H9 (cell line): Measurements from ENCODE around the gene PPARG. TPM values are rescaled to one million over a fixed set of nuclear protein-coding genes. Genes with fewer than 3 reads are reported as not detected.

Experiments used
- DNase-seq: peaks from one replicate; pipeline ENCODE4 v3.0.0-alpha.2; 2017
- H2AFZ ChIP-seq: one replicate; pipeline ENCODE4 v1.6.1; 2013; ENCODE audit warnings: mild to moderate bottlenecking, low read length, control low read depth, moderate library complexity
- H2AK5ac ChIP-seq: 2 replicates; pipeline ENCODE4 v1.6.1; 2013; ENCODE audit warnings: low read length, control low read depth, mixed read lengths; ENCODE audit not compliant: insufficient read length
- H2BK120ac ChIP-seq: one replicate; pipeline ENCODE4 v1.6.1; 2013; ENCODE audit warnings: low read depth, mild to moderate bottlenecking, low read length, control low read depth, inconsistent platforms; ENCODE audit not compliant: poor library complexity, severe bottlenecking
- H2BK12ac ChIP-seq: 2 replicates; pipeline ENCODE4 v1.6.1; 2013; ENCODE audit warnings: low read length, control low read depth, mixed read lengths, low read depth; ENCODE audit not compliant: insufficient read length
- H2BK15ac ChIP-seq: 2 replicates; pipeline ENCODE4 v1.6.1; 2013; ENCODE audit warnings: low read depth, low read length, control low read depth
- H2BK20ac ChIP-seq: one replicate; pipeline ENCODE4 v1.6.1; 2013; ENCODE audit warnings: low read depth, mild to moderate bottlenecking, low read length, control low read depth, inconsistent platforms; ENCODE audit not compliant: poor library complexity, severe bottlenecking
- H2BK5ac ChIP-seq: 2 replicates; pipeline ENCODE4 v1.6.1; 2013; ENCODE audit warnings: low read length, control low read depth, mixed read lengths; ENCODE audit not compliant: insufficient read length
- H3K14ac ChIP-seq: 2 replicates; pipeline ENCODE4 v1.6.1; 2013; ENCODE audit warnings: low read length, control low read depth; ENCODE audit not compliant: insufficient read depth
- H3K18ac ChIP-seq: 2 replicates; pipeline ENCODE4 v1.6.1; 2013; ENCODE audit warnings: low read depth, mild to moderate bottlenecking, mixed read lengths, low read length, control low read depth; ENCODE audit not compliant: insufficient read length
- H3K23ac ChIP-seq: 2 replicates; pipeline ENCODE4 v1.6.1; 2013; ENCODE audit warnings: low read length, control low read depth, mixed read lengths, low read depth; ENCODE audit not compliant: insufficient read length
- H3K23me2 ChIP-seq: 2 replicates; pipeline ENCODE4 v1.6.1; 2013; ENCODE audit warnings: low read depth, mild to moderate bottlenecking, mixed read lengths, low read length, control low read depth; ENCODE audit not compliant: insufficient read length, poor library complexity, severe bottlenecking
- H3K27ac ChIP-seq: 2 replicates; pipeline ENCODE4 v1.5.1; 2013; ENCODE audit warnings: low read length, control low read depth, mixed read lengths, low read depth; ENCODE audit not compliant: insufficient read length
- H3K27me3 ChIP-seq: 2 replicates; pipeline ENCODE4 v1.6.1; 2013; ENCODE audit warnings: low read length, control low read depth, inconsistent platforms; ENCODE audit not compliant: insufficient read depth
- H3K4ac ChIP-seq: 2 replicates; pipeline ENCODE4 v1.6.1; 2013; ENCODE audit warnings: low read depth, mild to moderate bottlenecking, control low read depth, inconsistent platforms, low read length, moderate library complexity
- H3K4me1 ChIP-seq: 2 replicates; pipeline ENCODE4 v1.6.1; 2013; ENCODE audit warnings: low read length, control low read depth, inconsistent platforms; ENCODE audit not compliant: insufficient read depth
- H3K4me2 ChIP-seq: 2 replicates; pipeline ENCODE4 v1.6.1; 2013; ENCODE audit warnings: low read length, control low read depth, mixed read lengths; ENCODE audit not compliant: insufficient read length, insufficient read depth
- H3K56ac ChIP-seq: 2 replicates; pipeline ENCODE4 v1.6.1; 2013; ENCODE audit warnings: low read depth, mild to moderate bottlenecking, mixed read lengths, low read length, control low read depth; ENCODE audit not compliant: insufficient read length
- H3K79me1 ChIP-seq: 2 replicates; pipeline ENCODE4 v1.6.1; 2013; ENCODE audit warnings: low read depth, mild to moderate bottlenecking, moderate library complexity, low read length, control low read depth, inconsistent platforms; ENCODE audit not compliant: insufficient read depth, poor library complexity, severe bottlenecking
- H3K79me2 ChIP-seq: 2 replicates; pipeline ENCODE4 v1.6.1; 2013; ENCODE audit warnings: low read length, control low read depth, inconsistent platforms; ENCODE audit not compliant: insufficient read depth
- H3K9ac ChIP-seq: 2 replicates; pipeline ENCODE4 v1.6.1; 2013; ENCODE audit warnings: low read length, control low read depth, mixed read lengths; ENCODE audit not compliant: insufficient read length; ENCODE audit errors: extremely low read depth
- H3K9me3 ChIP-seq: one replicate; pipeline ENCODE4 v1.6.1; 2013; ENCODE audit warnings: low read depth, low read length, inconsistent platforms; ENCODE audit not compliant: control insufficient read depth
- H3T11ph ChIP-seq: one replicate; pipeline ENCODE4 v1.6.1; 2013; ENCODE audit warnings: mild to moderate bottlenecking, low read length, control low read depth, inconsistent platforms
- H4K20me1 ChIP-seq: one replicate; pipeline ENCODE4 v1.6.1; 2013; ENCODE audit not compliant: control insufficient read depth, insufficient read length, insufficient read depth
- H4K5ac ChIP-seq: 2 replicates; pipeline ENCODE4 v1.6.1; 2013; ENCODE audit warnings: low read depth, mild to moderate bottlenecking, mixed read lengths, low read length, control low read depth; ENCODE audit not compliant: insufficient read length
- H4K8ac ChIP-seq: replicated peaks from 2 replicates; pipeline ENCODE4 v1.6.1; 2013; ENCODE audit warnings: low read length, control low read depth, mixed read lengths, low read depth; ENCODE audit not compliant: insufficient read length
- H4K91ac ChIP-seq: 2 replicates; pipeline ENCODE4 v1.6.1; 2013; ENCODE audit warnings: low read depth, mild to moderate bottlenecking, moderate library complexity, mixed read lengths, low read length, control low read depth; ENCODE audit not compliant: insufficient read length
- H3K27ac Mint-ChIP-seq, 3 experiments: 2 replicates in 2 of 3; 3 replicates in 1 of 3; pipeline ENCODE4 v1.8.0; 2020 to 2021; ENCODE audit warnings: mixed read lengths in 3 of 3, mild to moderate bottlenecking in 1 of 3, moderate library complexity in 1 of 3
- H3K27me3 Mint-ChIP-seq: 2 replicates; pipeline ENCODE4 v1.8.0; 2021; ENCODE audit warnings: low read depth, mild to moderate bottlenecking, moderate library complexity, mixed read lengths
- H3K36me3 Mint-ChIP-seq, 3 experiments: 2 replicates in 2 of 3; 3 replicates in 1 of 3; pipeline ENCODE4 v1.8.0; 2020 to 2021; ENCODE audit warnings: low read depth in 3 of 3, mixed read lengths in 3 of 3; ENCODE audit not compliant: insufficient read depth in 1 of 3
- H3K4me1 Mint-ChIP-seq, 2 experiments: 2 replicates each; pipeline ENCODE4 v1.8.0; 2020; ENCODE audit warnings: mixed read lengths in 2 of 2
- H3K4me3 Mint-ChIP-seq, 2 experiments: 2 replicates in 1 of 2; 3 replicates in 1 of 2; pipeline ENCODE4 v1.8.0; 2020 to 2021; ENCODE audit warnings: mild to moderate bottlenecking in 2 of 2, mixed read lengths in 2 of 2, moderate library complexity in 1 of 2
- H3K9me3 Mint-ChIP-seq, 2 experiments: 2 replicates in 1 of 2; 3 replicates in 1 of 2; pipeline ENCODE4 v1.8.0; 2020; ENCODE audit warnings: mild to moderate bottlenecking in 2 of 2, mixed read lengths in 2 of 2, moderate library complexity in 1 of 2
- CTCF ChIP-seq: fragments of 200-600 bp; sonication (generic); conservative IDR thresholded peaks from 3 replicates; pipeline ENCODE4 v1.8.0; 2021; ENCODE audit warnings: antibody characterized with exemption, mild to moderate bottlenecking
- WGBS: extraction: QIAGEN DNeasy Blood & Tissue Kit; methylation state at CpG from one replicate; pipeline ENCODE4 v1.1.7; 2013; ENCODE audit warnings: missing lambda C conversion rate, low lambda C conversion rate, mixed read lengths; ENCODE audit not compliant: insufficient read length; ENCODE audit errors: extremely low coverage; 5-methylcytosine and 5-hydroxymethylcytosine counted together
- total RNA-seq: library from RNA; stranded (reverse); gene quantifications from 2 replicates; pipeline ENCODE4 v1.2.1, GENCODE V29; 2021

The PPARG gene
- total RNA-seq, 1 experiment from 2014 or later = 0.42 TPM

DNA sequence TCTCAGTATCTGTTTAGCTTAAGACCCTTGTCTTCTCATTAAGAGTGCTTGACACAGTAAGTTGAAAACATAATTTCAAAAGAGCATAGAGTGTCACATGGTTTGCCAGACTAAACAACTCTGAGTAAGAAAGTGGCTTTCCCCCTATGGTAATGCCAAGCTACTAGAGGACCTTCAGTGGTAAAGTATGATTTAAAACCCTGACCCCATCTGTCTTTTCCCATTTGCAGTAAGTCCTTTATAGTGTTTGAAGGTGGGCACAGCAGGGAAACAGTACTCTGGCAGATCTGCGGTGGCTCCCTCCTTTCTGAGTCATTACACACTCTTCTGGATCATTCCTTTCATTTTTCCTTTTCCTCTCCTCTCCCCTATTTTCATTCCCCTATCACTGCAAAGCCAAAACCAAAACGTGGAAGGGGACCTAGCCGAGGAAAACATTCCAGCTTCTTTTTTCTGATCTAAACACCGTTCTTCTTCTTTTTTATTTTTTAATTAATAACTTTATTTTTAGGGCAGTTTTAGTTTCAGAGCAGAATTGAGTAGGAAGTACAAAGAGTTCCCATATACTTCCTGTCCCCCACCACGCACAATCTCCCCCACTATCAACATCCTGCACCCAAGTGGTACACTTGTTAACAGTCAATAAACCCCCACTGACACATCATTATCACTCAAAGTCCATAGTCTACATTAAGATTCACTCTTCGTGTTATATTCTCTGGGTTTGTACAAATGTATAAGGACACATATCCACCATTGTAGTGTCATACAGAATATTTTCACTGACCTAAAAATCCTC is 74.7 kb downstream of the PPARG start:
- Histone ChIP-seq H3K79me2 (no peaks in the 10 kb centered on the region), H3K27ac (no peak overlapping the region), H4K20me1 (no peaks in the 10 kb centered on the region), H3K79me1 (no peaks in the 10 kb centered on the region), H2BK5ac (no peak overlapping the region), H3K9ac (no peak overlapping the region), H3K23me2 (no peaks in the 10 kb centered on the region), H2BK20ac (no peak overlapping the region), H4K8ac (no peak overlapping the region), H3K4me1 (no peaks in the 10 kb centered on the region), H2BK15ac (no peak overlapping the region), H3K18ac (no peak overlapping the region), H2BK12ac (no peak overlapping the region), H2BK120ac (no peak overlapping the region), H3K27me3 (no peaks in the 10 kb centered on the region), H2AK5ac (no peak overlapping the region), H3K4me2 (no peak overlapping the region), H2AFZ (no peak overlapping the region), H3K56ac (no peak overlapping the region), H3K14ac (no peak overlapping the region), H4K5ac (no peak overlapping the region), H3K4ac (no peak overlapping the region), H4K91ac (no peak overlapping the region), H3T11ph (no peak overlapping the region), H3K23ac (no peak overlapping the region), H3K9me3 (no peaks in the 10 kb centered on the region)
- no peak for DNase-seq
- H3K9me3 Mint-ChIP-seq = peaks cover 4 to 8% of the 10 kb centered on the region in 2 experiments; a peak in 3 of 5 replicates
- no peaks in the 10 kb centered on the region for H3K4me1 Mint-ChIP-seq
- TF ChIP-seq CTCF = no peak
- H3K36me3 Mint-ChIP-seq = peaks cover 0 to 6% (median 0%) of the 10 kb centered on the region in 3 experiments; a peak in 1 of 7 replicates
- H3K4me3 Mint-ChIP-seq = no peak overlapping the region
- no peaks in the 10 kb centered on the region for H3K27me3 Mint-ChIP-seq
- H3K27ac Mint-ChIP-seq = no peak overlapping the region
- no CpG with 5 or more reads among the region's 6 CpGs for WGBS
